ENCODE data around the gene DEFB124.

DEFB124 gene

GRCh38 chr20:31425797-31426196, 49.1 kb downstream of the DEFB124 start:
- DNase-seq (ENCODE audit: low read depth): no peak

GRCh38 chr20:31418307-31418706, 56.6 kb downstream of the DEFB124 start:
- DNase-seq (ENCODE audit: low read depth): no peak

- DNase-seq (ENCODE audit: low read depth): no peak
Observed at GRCh38 chr20:31415653-31416052, 59.3 kb downstream of the DEFB124 start.

Data from activated T-helper 9 cell treated with anti-CD3 and anti-CD28 coated beads, Interleukin-2, amount 50 U/mL, for 16 hours (primary cell).